HG03460 (cell line): ENCODE data around the gene NKX1-2.

ENCODE experiments used
- ATAC-seq: cut with Tn5 transposase; IDR thresholded peaks from one replicate; pipeline ENCODE4 v1.9.1; 2021; ENCODE audit not compliant: unreplicated experiment

Gene NKX1-2

DNA sequence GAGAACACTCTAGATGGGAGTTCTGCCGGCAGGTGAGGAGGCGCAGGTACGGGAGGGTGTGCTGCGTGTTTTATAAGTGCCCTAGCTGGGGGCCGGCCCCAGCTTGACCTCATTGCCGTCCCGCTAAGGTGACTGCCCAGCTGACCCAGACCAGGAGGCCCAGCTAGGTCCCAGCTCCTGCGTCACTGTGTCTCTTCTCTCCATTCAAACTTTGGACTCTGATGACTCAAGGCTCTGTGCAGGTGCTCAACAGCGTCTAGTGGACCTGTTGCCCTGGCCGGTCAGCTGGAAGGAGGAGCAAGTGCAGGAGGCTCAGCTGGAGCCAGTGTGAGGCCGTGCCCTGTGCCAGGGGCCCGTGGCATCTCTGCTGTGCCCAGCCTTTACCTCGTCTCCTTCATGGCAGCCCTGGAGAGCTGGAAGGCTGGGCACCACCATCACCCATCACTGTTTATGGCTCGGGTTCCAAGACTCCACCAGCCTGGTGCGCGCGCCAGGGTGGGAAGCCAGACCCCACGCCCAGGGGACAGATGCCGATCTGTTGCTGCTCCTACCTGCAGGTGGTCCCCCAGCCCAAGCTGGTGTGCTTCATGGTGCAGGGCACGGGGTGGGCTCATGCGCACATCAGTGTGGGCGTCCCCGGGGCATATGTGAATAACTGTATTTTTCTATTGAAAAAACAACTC lies 26.3 kb upstream of the NKX1-2 start:
- no peak for ATAC-seq

DNA sequence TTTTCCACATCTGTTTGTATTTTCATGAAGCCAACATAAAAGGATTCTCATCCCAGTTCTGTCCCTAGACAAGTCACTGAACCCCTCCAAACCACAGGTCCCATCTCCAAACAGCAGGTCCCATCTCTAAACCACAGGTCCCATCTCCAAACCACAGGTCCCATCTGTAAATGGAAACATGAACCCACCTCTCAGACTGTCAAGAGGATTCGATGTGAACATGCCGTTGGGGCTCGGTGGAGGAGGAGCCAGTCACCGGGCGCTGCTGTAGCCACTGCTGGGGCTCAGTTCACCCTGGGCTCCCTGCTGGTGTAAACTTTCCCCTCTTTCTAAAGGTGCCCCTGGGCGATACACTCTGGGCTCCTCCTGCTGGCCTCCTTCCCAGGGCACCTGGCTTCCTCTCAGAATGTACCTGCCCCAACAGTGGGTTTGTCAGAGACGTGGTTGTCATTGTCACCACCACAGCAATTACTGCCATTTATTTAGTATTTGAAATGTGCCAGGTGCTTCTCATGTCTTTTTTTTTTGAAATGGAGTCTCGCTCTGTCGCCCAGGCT lies 24.8 kb upstream of the NKX1-2 start:
- ATAC-seq = no peak

DNA sequence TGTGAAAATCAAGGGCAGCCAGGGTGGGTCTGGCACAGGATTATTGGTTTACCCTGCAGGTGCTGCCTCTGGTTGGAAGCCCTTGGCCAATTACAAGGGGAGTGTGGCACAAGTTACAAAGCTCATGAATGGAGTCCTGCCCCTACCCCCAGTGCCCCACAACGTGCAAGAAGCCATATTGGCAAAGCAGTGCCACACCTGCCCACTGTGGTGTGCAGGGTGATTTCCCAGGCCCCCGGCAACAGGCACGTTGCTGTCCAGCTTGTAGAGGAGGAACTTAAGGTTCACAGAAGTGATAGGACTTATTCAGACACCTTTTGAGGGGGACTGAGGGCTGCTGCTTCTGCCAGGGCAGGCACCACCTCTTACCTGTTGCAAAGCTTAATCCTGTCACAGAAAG lies 23.2 kb upstream of the NKX1-2 start:
- no peak for ATAC-seq

DNA sequence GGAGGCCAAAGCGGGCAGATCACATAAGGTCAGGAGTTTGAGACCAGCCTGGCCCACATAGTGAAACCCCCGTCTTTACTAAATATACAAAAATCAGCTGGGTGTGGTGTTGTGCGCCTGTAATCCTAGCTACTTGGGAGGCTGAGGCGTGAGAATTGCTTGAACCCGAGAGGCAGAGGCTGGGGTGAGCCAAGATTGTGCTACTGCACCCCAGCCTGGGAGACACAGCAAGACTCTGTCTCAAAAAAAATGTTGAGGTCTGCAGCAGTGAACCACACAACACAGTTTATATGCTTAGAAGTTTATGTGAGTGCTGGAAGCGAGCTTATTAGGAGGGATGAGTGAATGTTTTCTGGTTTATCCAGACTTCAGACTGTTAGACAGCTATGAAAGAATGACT lies 22.2 kb upstream of the NKX1-2 start:
- no peak for ATAC-seq

DNA sequence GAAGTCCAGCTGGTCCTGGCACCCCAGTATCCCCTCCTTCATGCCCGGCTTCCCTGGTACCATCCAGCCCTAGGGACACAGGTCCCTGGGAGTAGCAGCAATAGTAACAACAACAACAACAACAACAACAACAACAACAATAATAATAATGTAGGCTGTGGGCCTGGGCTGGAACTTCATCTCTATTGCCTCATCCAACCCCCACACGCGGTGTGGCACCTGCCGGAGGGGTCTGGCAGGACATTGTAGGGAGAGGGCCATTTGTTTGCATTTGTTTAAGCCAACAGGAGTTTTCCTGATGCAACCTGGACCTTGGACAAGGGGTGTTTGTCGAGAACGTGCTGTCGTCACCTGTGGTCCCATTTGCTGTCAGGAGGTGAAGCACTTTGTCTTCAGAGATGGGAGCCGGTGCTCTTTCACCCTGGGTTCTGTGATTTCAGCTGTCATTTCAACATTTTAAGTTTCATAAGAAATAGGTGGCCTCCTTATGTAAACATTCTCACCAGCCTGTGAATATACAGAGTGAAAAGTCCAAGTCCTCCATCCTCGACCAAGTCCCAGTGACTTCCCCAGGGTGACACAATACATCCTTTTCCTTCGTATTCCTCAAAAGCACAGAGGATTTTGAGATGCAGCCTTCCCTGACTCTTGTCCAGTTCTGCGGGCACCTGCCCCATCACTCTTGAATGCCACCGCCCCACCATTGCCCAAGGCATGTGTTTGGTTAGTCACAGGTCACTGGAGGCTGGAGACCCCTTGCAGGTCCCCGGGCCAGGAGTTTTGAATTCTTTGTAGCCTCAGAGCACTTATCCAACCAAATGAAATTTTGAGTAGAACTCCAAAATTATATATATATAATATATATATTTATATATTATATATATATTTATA lies 21.0 kb upstream of the NKX1-2 start:
- ATAC-seq = no peak

DNA sequence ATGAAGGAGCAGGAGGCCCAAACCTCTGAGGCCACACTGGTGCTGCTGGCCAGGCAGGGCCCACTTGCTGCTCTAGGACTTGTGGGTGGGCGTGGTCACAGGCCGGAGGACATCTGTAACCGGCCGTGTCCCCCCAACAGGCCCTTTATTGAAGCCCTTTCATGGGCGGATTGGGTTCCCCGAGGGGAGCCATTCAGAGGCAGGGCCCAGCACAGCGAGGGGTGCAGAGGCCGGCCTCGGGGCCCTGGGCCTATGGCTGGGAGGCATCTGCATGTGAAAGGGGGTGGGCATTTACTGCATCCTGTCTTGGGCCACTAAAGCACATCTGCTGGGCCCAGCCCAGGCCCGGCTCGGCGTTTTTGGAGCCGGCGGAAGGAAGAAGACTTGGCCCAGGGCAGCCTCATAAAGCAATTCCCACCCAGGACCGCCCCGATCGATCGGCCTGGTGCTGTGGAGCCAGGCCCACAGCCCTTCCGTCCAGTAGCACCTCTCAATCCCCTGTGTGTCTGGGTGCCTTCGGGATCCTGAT lies 20.2 kb upstream of the NKX1-2 start:
- no peak for ATAC-seq

DNA sequence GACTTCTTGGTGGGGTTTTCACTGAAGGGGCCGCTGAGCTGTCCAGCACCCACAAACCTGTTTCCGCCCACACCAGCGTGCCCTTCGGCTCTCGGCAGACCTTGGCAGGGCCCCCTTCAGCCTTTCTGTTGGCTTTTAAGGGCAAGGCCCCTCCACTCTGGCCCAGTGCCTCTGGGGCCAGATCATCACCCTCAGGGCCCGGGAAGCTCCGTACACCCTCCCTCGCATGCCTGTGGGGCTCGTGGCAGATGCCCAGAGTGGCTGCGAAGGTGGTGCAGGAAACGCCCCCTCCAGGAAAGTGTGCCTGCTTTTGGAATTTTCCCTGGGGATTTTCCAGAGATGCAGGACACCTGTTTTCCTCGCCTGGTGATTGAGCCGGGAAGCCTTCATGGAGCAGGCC lies 18.8 kb upstream of the NKX1-2 start:
- ATAC-seq = no peak

DNA sequence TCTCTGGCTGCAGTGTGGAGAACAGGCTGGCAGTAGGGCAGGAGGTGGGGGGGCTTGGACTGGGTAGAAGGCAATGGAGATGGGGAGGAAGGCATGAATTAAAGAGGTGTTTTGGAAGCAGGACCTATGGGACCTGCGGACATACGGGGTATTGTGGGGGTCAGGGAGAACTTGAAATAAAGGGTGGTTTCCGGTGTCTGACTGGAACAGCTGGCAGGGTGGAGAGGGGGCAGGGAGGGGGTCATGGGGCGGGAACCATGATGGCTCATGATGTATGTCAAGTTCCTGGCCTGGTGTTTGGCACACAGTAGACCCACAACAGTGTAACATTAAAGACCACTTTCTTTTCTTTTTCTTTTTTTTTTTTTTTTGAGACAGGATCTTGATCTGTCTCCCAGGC lies 17.3 kb upstream of the NKX1-2 start:
- no peak for ATAC-seq

DNA sequence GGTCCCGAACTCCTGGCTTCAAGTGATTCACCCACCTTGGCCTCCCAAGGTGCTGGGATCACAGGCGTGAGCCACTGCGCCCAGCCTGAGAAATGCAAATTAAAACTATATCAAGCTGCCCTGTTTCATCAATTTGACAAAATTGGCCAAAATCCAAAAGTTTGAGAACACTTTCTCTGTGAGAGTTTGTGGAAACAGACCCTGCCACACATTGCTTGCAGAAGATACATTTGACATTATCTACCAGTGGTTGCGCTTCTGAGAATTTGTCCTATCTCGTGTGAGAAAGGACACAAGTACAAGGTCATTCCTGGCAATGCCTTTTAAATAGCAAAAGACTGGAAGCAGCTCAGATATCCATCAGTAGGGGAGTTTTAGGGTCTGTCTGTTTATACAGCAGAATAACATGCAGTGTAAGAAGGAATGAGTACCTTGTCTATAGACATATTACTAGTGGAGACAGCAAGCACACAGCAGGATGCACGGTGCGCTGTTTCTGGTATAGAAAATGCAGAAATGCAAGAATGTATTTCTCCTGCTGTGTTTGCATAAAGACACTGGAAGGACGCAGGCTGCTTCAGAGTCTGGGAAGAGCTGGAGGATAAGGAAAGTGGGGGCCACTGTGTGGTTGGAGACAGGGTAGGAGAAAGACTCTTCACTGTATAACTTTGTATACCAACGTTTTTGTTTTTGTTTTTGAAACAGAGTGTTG lies 16.1 kb upstream of the NKX1-2 start:
- no peak for ATAC-seq

DNA sequence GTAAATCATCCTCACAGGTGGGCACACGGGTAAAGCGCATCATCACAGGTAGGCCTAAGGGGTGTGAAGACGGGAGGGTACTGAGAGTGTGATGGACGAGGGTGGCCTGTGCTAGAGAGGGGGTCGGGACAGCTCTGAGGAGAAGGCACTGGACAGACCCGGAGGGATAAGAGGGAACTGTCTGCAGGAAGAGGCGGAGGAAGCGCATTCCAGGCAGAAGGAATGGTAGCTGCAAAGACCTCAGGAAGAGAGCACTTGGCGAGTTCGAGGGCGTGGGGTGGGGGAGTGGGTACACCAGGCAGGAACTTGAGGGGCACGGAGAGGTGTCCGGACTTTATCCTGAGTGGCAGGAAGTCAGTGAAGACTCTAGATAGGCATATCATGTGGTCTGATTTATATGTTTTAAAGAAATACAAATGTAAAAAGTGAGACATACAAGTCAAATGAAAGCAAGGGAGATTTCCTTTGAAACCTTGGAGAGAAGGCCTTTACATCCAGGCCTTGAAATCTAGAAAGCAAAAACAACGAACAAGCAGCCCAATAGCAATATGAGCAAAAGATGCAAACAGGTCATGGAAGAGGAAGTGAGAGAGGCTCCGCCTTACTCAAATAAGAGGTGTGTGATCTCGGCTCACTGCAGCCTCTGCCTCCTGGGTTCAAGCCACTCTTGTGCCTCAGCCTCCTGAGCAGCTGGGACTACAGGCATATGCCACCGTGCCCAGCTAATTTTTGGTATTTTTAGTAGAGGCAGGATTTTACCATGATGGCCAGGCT lies 15.4 kb upstream of the NKX1-2 start:
- no peak for ATAC-seq

DNA sequence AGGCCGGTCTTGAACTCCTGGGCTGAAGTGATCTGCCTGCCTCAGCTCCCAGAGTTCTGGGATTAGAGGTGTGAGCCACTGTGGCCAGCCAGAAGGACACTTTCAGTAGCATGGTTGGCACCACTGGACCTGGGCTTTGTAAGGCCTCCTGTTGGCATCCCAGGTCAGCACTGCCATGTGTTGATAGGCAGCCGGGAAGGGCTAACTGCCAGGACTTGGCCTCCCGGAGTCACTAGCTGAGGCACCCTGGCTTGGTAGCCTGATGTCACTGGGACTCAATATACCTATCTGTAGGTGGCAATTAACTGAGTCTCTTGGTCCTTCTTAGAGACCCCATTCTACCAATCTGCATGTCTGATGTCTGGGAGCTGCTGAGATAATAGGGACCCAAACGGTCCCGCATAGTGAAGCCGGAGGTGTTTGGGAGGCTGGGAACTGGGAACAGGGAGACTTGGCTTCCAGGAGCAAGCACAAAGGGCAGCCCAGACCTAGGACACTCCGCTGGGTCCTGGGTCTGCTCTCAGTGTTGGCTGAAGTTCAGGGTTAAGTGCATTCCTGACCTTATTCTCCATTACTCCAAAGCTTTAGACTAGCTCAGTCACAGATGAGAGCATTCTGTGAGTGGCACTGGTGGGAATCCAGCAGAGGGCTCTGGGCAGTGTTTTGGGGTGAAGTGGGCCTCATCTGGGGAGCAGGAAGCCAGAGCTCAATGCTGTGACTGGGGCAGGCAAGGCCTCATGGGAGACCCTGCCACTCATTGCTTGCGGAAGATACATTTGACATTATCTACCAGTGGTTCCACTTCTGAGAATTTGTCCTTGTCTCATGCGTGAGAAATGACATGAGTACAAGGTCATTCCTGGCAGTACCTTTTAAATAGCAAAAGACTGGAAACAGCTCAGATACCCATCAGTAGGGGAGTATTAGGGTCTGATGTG lies 14.5 kb upstream of the NKX1-2 start:
- no peak for ATAC-seq

DNA sequence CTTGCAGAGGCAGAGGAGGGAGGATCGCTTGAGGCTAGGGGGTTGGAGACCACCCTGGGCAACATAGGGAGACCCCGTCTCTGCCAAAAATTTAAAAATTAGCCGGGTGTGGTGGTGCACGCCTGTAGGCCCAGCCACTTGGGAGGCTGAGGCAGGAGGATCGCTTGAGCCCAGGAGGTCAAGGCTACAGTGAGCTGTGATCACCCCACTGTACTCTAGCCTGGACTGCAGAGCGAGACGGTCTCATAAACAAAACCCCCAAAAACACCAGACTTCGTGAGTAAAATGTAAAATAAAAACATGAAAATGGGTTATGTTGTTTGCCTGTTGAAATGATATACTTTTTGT lies 12.5 kb upstream of the NKX1-2 start:
- ATAC-seq = no peak

DNA sequence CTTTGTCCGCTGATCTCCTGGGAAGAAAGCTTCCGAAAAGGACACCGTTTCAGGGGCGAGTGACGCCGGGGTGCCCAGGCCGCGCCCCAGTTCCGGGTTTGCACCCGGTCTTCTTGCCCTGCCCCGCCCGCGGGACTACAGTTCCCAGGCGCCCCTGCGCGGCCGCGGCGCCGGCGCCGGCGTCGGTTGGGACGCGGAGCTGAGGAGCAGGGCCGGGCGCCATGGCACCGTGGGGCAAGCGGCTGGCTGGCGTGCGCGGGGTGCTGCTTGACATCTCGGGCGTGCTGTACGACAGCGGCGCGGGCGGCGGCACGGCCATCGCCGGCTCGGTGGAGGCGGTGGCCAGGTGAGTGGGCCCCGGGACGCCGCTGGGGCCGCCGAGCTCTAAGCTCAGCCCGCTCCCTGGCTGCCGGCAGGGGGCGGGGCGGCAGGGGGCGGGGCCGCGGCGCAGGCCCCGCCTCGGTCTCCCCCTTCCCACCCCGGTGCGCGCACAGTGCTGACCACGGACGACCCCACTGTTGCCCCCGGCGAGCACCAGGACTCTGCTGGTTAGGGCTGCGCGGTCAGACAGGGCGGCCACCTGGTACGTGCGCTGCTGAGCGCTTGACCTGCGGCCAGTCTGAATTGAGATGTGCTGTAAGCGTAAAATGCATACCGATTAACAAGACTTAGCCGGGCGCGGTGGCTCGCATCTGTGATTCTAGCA lies 12.0 kb upstream of the NKX1-2 start, which contains the start of gene LHPP:
Gene LHPP (plus strand): TSS at position 182 of the 706 bp plus-strand sequence. CDS start 40 bp downstream, at position 222.
- ATAC-seq = peak; percentile 97

DNA sequence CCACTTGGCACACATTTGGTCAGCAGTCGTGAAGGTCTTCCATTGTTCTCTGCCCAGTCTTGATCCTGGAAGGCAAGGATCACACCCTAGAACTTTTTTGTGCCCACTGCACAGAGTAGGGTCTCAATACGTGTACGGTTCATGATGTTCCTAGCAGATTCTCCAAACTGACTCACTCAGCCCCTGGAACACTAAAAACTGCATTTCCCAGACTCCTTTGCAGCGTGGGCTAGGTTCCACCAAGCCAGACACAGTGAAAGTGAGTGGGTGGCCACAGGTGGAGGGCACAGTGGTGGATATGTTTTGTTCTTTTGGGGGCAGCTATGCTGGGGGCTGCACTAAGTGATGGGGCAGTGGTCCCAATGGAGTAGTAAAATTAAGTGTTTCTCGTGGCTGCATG lies 10.3 kb upstream of the NKX1-2 start:
- no peak for ATAC-seq

DNA sequence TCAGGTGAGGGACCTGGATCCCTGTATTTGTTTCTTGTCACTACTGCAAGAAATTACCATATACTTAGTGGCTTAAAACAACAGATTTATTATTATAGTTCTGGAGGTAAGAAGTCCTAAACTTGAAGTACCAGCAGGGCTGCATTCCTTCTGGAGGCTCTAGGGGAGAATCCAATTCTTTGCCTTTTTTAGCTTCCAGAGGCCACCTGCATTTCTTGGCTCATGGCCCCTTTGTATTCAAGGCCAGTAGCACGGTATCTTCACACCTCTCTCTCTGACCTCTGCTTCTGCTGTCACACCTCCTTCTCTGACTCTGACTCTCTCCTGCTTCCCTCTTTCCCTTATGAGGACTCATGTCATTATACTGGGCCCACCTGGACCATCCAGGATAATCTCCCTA lies 9.6 kb upstream of the NKX1-2 start:
- ATAC-seq = no peak

DNA sequence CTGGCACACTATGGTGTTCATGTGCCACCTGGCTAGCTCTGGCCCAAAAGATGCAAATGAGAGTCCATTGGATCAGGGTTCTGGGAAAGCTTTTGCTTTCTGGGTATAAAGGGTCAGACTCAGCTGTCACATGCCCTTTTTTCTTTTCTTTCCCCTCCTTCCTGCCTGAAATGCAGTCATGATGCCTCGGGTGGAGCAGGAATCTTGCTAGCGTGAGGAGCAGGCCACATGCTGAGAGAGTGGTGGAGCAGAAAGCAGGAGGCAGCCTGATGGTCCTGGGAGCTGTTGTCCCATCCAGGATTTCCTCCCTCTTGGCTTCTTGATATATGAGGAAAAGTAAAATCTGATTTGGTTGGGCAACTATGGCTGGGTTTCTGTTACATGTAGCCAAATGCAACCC lies 9.1 kb upstream of the NKX1-2 start:
- ATAC-seq = no peak

DNA sequence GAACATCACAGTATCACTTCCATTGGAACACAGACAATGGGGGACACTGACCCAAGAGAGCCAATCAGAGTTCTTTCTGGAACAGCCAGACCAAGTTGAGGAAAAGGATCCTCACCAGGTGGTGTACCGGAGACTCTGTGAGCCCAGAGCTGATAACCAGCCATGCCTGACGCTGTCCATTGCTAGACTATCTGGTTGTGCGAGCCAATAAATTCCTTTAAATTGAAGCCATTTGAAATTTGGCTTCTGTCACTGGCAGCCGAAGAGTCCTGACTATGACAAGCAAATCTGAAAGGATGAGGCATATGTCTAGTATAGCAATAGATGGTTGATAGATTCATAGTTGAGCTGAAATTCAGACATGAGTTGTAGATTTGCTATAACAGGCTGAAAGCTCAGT lies 8.6 kb upstream of the NKX1-2 start:
- no peak for ATAC-seq

DNA sequence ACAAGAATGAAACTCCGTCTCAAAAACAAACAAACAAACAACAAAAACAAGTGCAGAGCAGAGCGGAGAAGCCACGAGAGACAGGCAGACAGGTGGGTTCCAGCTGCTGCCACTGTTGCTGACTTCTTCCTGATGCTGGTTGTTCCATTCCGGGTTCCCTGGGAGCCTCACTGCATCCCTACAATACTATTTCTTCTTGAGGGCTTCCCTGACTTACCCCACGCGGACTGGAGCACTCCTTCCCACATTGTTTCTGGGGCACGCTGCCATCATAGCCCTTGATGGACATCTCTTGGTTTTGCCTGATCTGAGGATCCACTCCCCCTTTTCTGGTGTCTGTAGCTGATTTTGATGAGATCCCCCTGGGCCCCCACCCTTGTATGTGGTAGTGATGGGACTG lies 5.6 kb upstream of the NKX1-2 start:
- no peak for ATAC-seq
